Measurements from ENCODE around the gene MAB21L4. TPM values are rescaled to one million over a fixed set of nuclear protein-coding genes. Genes with fewer than 3 reads are reported as not detected.

Gene MAB21L4
- total RNA-seq, 1 experiment from 2014 or later = 69.9 TPM

GRCh38 chr2:240881913-240882312 lies 14.0 kb downstream of the MAB21L4 start:
- Mint-ChIP-seq H3K27me3 (ENCODE audit: insufficient read depth, unreplicated experiment) (no peaks in the 10 kb centered on the region), H3K36me3 (ENCODE audit: insufficient read depth, unreplicated experiment) (peaks cover 28% of the 10 kb centered on the region), H3K9me3 (ENCODE audit: unreplicated experiment) (no peaks in the 10 kb centered on the region), H3K4me3 (ENCODE audit: unreplicated experiment) (no peak overlapping the region), H3K4me1 (ENCODE audit: low read depth, unreplicated experiment) (no peaks in the 10 kb centered on the region), H3K27ac (ENCODE audit: unreplicated experiment) (no peak overlapping the region)
- DNase-seq = peak in 1 of 2 experiments; percentile 16
- no peaks in the 10 kb centered on the region for H3K27me3 ChIP-seq (replicated peaks; ENCODE audit: control insufficient read depth, insufficient read depth, low read length)
- no peaks in the 10 kb centered on the region for H3K9me3 ChIP-seq
- no peak for TF ChIP-seq CTCF (IDR thresholded peaks at IDR 0.05; ENCODE audit: insufficient read depth in 1 of 2, low read depth in 1 of 2, low read length in 1 of 2, severe bottlenecking in 1 of 2, unreplicated experiment in 1 of 2)
- ChIA-PET CTCF (no interaction called here), POLR2A (no interaction called here)
- BruUV-seq (replicated peaks) = no TSS peak
- H3K4me1 ChIP-seq = no peaks in the 10 kb centered on the region
- no peak overlapping the region for H3K4me3 ChIP-seq (ENCODE audit: low read depth, low read length)
- intact Hi-C loops (cut with micrococcal nuclease; ENCODE audit: unreplicated experiment) = no loop called here
- H3K36me3 ChIP-seq (ENCODE audit: control insufficient read depth, insufficient read depth, low read length) = no peaks in the 10 kb centered on the region

GRCh38 chr2:240879105-240879504 lies 16.9 kb downstream of the MAB21L4 start:
- Histone ChIP-seq H3K9me3 (no peaks in the 10 kb centered on the region), H3K36me3 (ENCODE audit: control insufficient read depth, insufficient read depth, low read length) (no peaks in the 10 kb centered on the region), H3K4me1 (peaks cover 10% of the 10 kb centered on the region), H3K27me3 (replicated peaks; ENCODE audit: control insufficient read depth, insufficient read depth, low read length) (no peaks in the 10 kb centered on the region), H3K4me3 (ENCODE audit: low read depth, low read length) (no peak overlapping the region)
- ChIA-PET CTCF (no interaction called here), POLR2A (no interaction called here)
- no peaks in the 10 kb centered on the region for H3K9me3 Mint-ChIP-seq (ENCODE audit: unreplicated experiment)
- intact Hi-C loops (cut with micrococcal nuclease; ENCODE audit: unreplicated experiment) = no loop called here
- peak in 1 of 2 experiments; percentile 7 for DNase-seq
- no peaks in the 10 kb centered on the region for H3K4me1 Mint-ChIP-seq (ENCODE audit: low read depth, unreplicated experiment)
- H3K27me3 Mint-ChIP-seq (ENCODE audit: insufficient read depth, unreplicated experiment) = no peaks in the 10 kb centered on the region
- no peak overlapping the region for H3K4me3 Mint-ChIP-seq (ENCODE audit: unreplicated experiment)
- no TSS peak for BruUV-seq (replicated peaks)
- TF ChIP-seq CTCF (IDR thresholded peaks at IDR 0.05; ENCODE audit: insufficient read depth in 1 of 2, low read depth in 1 of 2, low read length in 1 of 2, severe bottlenecking in 1 of 2, unreplicated experiment in 1 of 2) = no peak
- no peak overlapping the region for H3K27ac Mint-ChIP-seq (ENCODE audit: unreplicated experiment)
- peaks cover 9% of the 10 kb centered on the region for H3K36me3 Mint-ChIP-seq (ENCODE audit: insufficient read depth, unreplicated experiment)

- no peak overlapping the region for H3K4me3 ChIP-seq (ENCODE audit: low read depth, low read length)
- Mint-ChIP-seq H3K9me3 (ENCODE audit: unreplicated experiment) (no peaks in the 10 kb centered on the region), H3K27ac (ENCODE audit: unreplicated experiment) (no peak overlapping the region), H3K4me1 (ENCODE audit: low read depth, unreplicated experiment) (no peaks in the 10 kb centered on the region), H3K36me3 (ENCODE audit: insufficient read depth, unreplicated experiment) (peaks cover 3% of the 10 kb centered on the region), H3K4me3 (ENCODE audit: unreplicated experiment) (no peak overlapping the region), H3K27me3 (ENCODE audit: insufficient read depth, unreplicated experiment) (no peaks in the 10 kb centered on the region)
- CTCF ChIA-PET = no interaction called here
- peaks cover 17% of the 10 kb centered on the region for H3K4me1 ChIP-seq
- H3K27me3 ChIP-seq (replicated peaks; ENCODE audit: control insufficient read depth, insufficient read depth, low read length) = no peaks in the 10 kb centered on the region
- TF ChIP-seq CTCF (IDR thresholded peaks at IDR 0.05; ENCODE audit: insufficient read depth in 1 of 2, low read depth in 1 of 2, low read length in 1 of 2, severe bottlenecking in 1 of 2, unreplicated experiment in 1 of 2) = no peak
- no peaks in the 10 kb centered on the region for H3K9me3 ChIP-seq
- intact Hi-C loops (cut with micrococcal nuclease; ENCODE audit: unreplicated experiment) = no loop called here
- no peaks in the 10 kb centered on the region for H3K36me3 ChIP-seq (ENCODE audit: control insufficient read depth, insufficient read depth, low read length)
- BruUV-seq (replicated peaks) = no TSS peak
- peak in 1 of 2 experiments; percentile 14 for DNase-seq
- POLR2A ChIA-PET = no interaction called here
Observed at GRCh38 chr2:240878341-240878936, 17.5 kb downstream of the MAB21L4 start.

All from Caco-2 (cell line).